DND-41 (cell line): ENCODE measurements around the gene AMPH.

Source experiments
- ATAC-seq: fragments of 200-7000 bp; cut with Tn5 transposase; 3 replicates; pipeline ENCODE4 v1.9.1; 2021; ENCODE audit warnings: low read depth; ENCODE audit not compliant: insufficient read depth
- DNase-seq: peaks from one replicate; pipeline ENCODE4 v3.0.0-alpha.2; 2020
- H2AFZ ChIP-seq: 2 replicates; pipeline ENCODE4 v1.6.0; 2012; ENCODE audit warnings: low read depth, low read length
- H3K27ac ChIP-seq: 2 replicates; pipeline ENCODE4 v1.5.1; 2012; ENCODE audit warnings: low read length, inconsistent platforms
- H3K27me3 ChIP-seq: fragments of 200-600 bp; sonication (generic); 2 replicates; pipeline ENCODE4 v1.6.0; 2012; ENCODE audit warnings: low read length, mild to moderate bottlenecking, inconsistent platforms; ENCODE audit not compliant: insufficient read depth, poor library complexity
- H3K36me3 ChIP-seq: 2 replicates; pipeline ENCODE4 v1.5.1; 2012; ENCODE audit warnings: low read length, inconsistent platforms; ENCODE audit not compliant: insufficient read depth
- H3K4me1 ChIP-seq: 2 replicates; pipeline ENCODE4 v1.5.1; 2012; ENCODE audit warnings: mild to moderate bottlenecking, low read length; ENCODE audit not compliant: insufficient read depth
- H3K4me2 ChIP-seq: 2 replicates; pipeline ENCODE4 v1.6.0; 2012; ENCODE audit warnings: mild to moderate bottlenecking, moderate library complexity, low read length, inconsistent platforms; ENCODE audit not compliant: insufficient read depth
- H3K4me3 ChIP-seq, 2 experiments: fragments of 200-600 bp in 1 of 2; shearing (Covaris generic) in 1 of 2; 2 replicates each; pipeline ENCODE4 v1.5.1; 2012 to 2016; ENCODE audit warnings: inconsistent platforms in 2 of 2, low read length in 2 of 2, mild to moderate bottlenecking in 2 of 2, low read depth in 1 of 2, moderate library complexity in 1 of 2
- H3K79me2 ChIP-seq: 2 replicates; pipeline ENCODE4 v1.6.0; 2012; ENCODE audit warnings: low read length, inconsistent platforms; ENCODE audit not compliant: insufficient read depth
- H3K9ac ChIP-seq: 2 replicates; pipeline ENCODE4 v1.6.0; 2012; ENCODE audit warnings: low read depth, mild to moderate bottlenecking, inconsistent platforms, low read length, moderate library complexity
- H3K9me3 ChIP-seq: 2 replicates; pipeline ENCODE4 v1.5.1; 2012; ENCODE audit warnings: low read length, moderate library complexity, mild to moderate bottlenecking, inconsistent platforms; ENCODE audit not compliant: insufficient read depth, severe bottlenecking
- H4K20me1 ChIP-seq: 2 replicates; pipeline ENCODE4 v1.6.0; 2012; ENCODE audit warnings: low read length; ENCODE audit not compliant: insufficient read depth
- EZH2 ChIP-seq: IDR thresholded peaks from 3 replicates; pipeline ENCODE4 v1.6.1; 2012; ENCODE audit warnings: borderline replicate concordance, low read depth, mild to moderate bottlenecking, moderate library complexity, low read length, inconsistent platforms; ENCODE audit not compliant: severe bottlenecking
- TF ChIP-seq, protein P1 (sequence below): IDR thresholded peaks from 2 replicates; pipeline ENCODE4 v1.5.1; 2012; ENCODE audit warnings: borderline replicate concordance, low read length, moderate library complexity, mild to moderate bottlenecking; ENCODE audit not compliant: poor library complexity, severe bottlenecking; ENCODE audit errors: extremely low read depth

Gene AMPH

DNA sequence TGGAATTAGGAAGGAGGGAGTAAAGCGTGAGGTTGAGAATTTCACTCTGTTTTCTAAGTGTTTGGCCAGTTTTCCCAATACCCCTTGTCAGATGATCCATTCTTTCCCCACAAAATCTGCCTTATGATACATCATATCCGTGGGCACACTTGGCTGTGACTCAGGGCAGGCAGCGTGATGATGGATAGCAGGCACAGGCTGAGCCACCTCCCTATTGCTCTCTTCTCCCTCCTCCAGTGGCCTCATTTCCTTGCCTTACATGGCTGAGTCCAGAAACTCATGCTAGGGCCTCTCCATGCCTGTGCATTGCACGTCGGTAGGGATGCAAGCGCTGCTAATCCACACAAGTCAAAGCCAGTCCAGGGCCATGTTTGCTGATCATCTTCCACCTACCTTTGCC lies 128.3 kb downstream of the AMPH start:
- Histone ChIP-seq H3K27me3 (peaks cover 7% of the 10 kb centered on the region), H2AFZ (no peak overlapping the region), H3K4me1 (no peaks in the 10 kb centered on the region), H3K4me3 (no peak overlapping the region), H4K20me1 (no peaks in the 10 kb centered on the region), H3K9ac (no peak overlapping the region), H3K79me2 (no peaks in the 10 kb centered on the region), H3K4me2 (no peak overlapping the region), H3K9me3 (no peaks in the 10 kb centered on the region), H3K27ac (no peak overlapping the region), H3K36me3 (no peaks in the 10 kb centered on the region)
- DNase-seq (no peak), ATAC-seq (no peak)
- TF ChIP-seq, protein P1, sequence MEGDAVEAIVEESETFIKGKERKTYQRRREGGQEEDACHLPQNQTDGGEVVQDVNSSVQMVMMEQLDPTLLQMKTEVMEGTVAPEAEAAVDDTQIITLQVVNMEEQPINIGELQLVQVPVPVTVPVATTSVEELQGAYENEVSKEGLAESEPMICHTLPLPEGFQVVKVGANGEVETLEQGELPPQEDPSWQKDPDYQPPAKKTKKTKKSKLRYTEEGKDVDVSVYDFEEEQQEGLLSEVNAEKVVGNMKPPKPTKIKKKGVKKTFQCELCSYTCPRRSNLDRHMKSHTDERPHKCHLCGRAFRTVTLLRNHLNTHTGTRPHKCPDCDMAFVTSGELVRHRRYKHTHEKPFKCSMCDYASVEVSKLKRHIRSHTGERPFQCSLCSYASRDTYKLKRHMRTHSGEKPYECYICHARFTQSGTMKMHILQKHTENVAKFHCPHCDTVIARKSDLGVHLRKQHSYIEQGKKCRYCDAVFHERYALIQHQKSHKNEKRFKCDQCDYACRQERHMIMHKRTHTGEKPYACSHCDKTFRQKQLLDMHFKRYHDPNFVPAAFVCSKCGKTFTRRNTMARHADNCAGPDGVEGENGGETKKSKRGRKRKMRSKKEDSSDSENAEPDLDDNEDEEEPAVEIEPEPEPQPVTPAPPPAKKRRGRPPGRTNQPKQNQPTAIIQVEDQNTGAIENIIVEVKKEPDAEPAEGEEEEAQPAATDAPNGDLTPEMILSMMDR, result no peak
- no peak for TF ChIP-seq EZH2

GRCh38 chr7:38502289-38502688 lies 128.9 kb downstream of the AMPH start:
- Histone ChIP-seq H3K79me2 (no peaks in the 10 kb centered on the region), H3K9ac (no peak overlapping the region), H3K4me3 (no peak overlapping the region), H3K27ac (no peak overlapping the region), H2AFZ (no peak overlapping the region), H3K27me3 (peaks cover 7% of the 10 kb centered on the region), H3K4me1 (no peaks in the 10 kb centered on the region), H3K36me3 (no peaks in the 10 kb centered on the region), H3K4me2 (no peak overlapping the region), H3K9me3 (no peaks in the 10 kb centered on the region), H4K20me1 (no peaks in the 10 kb centered on the region)
- ATAC-seq, result no peak
- no peak for TF ChIP-seq EZH2
- TF ChIP-seq, protein P1, result no peak
- no peak for DNase-seq

GRCh38 chr7:38492010-38492409 lies 139.2 kb downstream of the AMPH start:
- no peaks in the 10 kb centered on the region for H3K9me3 ChIP-seq
- no peak overlapping the region for H3K4me3 ChIP-seq
- DNase-seq (no peak), ATAC-seq (no peak)
- H3K4me2 ChIP-seq, result no peak overlapping the region
- H4K20me1 ChIP-seq, result no peaks in the 10 kb centered on the region
- H3K27me3 ChIP-seq, result no peaks in the 10 kb centered on the region
- no peaks in the 10 kb centered on the region for H3K79me2 ChIP-seq
- no peaks in the 10 kb centered on the region for H3K36me3 ChIP-seq
- no peak overlapping the region for H3K9ac ChIP-seq
- H2AFZ ChIP-seq, result no peak overlapping the region
- no peaks in the 10 kb centered on the region for H3K4me1 ChIP-seq
- no peak overlapping the region for H3K27ac ChIP-seq
- no peak for TF ChIP-seq EZH2
- TF ChIP-seq, protein P1, result no peak

GRCh38 chr7:38482521-38482920 lies 148.7 kb downstream of the AMPH start:
- no peak for ATAC-seq
- H3K4me3 ChIP-seq, result no peak overlapping the region
- no peak overlapping the region for H3K9ac ChIP-seq
- no peak for TF ChIP-seq EZH2
- TF ChIP-seq, protein P1, result no peak
- no peaks in the 10 kb centered on the region for H4K20me1 ChIP-seq
- H2AFZ ChIP-seq, result no peak overlapping the region
- no peaks in the 10 kb centered on the region for H3K79me2 ChIP-seq
- H3K4me1 ChIP-seq, result no peaks in the 10 kb centered on the region
- H3K27ac ChIP-seq, result no peak overlapping the region
- no peaks in the 10 kb centered on the region for H3K9me3 ChIP-seq
- DNase-seq, result no peak
- no peaks in the 10 kb centered on the region for H3K36me3 ChIP-seq
- no peaks in the 10 kb centered on the region for H3K27me3 ChIP-seq
- H3K4me2 ChIP-seq, result no peak overlapping the region
